AG09309 (cell line): ENCODE results near the gene FBXL13.
"Not testable (repeated sequence)": the region's sequence is repeated elsewhere in the genome, so short reads cannot be mapped to it uniquely, and the experiment has no call there.

Experiments used
- DNase-seq: peaks from one replicate; pipeline ENCODE4 v3.0.0-alpha.2; 2010; ENCODE audit warnings: low read depth
- H3K4me3 ChIP-seq: 2 replicates; pipeline ENCODE4 v1.5.1; 2011; ENCODE audit warnings: mild to moderate bottlenecking, low read depth, low read length, moderate library complexity; ENCODE audit not compliant: control insufficient read depth
- TF ChIP-seq, protein P1 (sequence below): IDR thresholded peaks from 2 replicates; pipeline ENCODE4 v1.5.1; 2011; ENCODE audit warnings: mild to moderate bottlenecking, low read depth, low read length, inconsistent platforms; ENCODE audit not compliant: insufficient read depth, control insufficient read depth; ENCODE audit errors: missing control alignments

Gene FBXL13

DNA sequence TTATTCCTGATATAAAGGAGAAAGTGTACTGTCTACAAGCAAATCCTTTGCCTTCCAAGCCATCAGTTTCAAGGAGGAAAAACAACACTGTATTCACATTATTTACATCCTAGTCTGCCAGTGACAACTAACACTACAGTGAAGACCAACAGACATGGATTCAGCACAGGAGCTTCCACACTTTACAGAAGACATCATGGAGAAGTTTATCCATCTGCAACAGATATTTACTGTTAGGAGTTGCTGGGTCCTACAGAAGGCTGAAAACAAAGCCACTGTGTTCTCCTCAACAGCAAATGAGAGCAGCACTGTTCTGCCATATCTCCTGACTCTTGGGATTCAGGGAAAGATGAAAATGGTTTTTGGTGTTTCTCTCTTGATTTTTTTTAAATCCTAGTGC lies 42.4 kb upstream of the FBXL13 start:
- no peak overlapping the region for H3K4me3 ChIP-seq
- TF ChIP-seq, protein P1, sequence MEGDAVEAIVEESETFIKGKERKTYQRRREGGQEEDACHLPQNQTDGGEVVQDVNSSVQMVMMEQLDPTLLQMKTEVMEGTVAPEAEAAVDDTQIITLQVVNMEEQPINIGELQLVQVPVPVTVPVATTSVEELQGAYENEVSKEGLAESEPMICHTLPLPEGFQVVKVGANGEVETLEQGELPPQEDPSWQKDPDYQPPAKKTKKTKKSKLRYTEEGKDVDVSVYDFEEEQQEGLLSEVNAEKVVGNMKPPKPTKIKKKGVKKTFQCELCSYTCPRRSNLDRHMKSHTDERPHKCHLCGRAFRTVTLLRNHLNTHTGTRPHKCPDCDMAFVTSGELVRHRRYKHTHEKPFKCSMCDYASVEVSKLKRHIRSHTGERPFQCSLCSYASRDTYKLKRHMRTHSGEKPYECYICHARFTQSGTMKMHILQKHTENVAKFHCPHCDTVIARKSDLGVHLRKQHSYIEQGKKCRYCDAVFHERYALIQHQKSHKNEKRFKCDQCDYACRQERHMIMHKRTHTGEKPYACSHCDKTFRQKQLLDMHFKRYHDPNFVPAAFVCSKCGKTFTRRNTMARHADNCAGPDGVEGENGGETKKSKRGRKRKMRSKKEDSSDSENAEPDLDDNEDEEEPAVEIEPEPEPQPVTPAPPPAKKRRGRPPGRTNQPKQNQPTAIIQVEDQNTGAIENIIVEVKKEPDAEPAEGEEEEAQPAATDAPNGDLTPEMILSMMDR = no peak
- DNase-seq = no peak

DNA sequence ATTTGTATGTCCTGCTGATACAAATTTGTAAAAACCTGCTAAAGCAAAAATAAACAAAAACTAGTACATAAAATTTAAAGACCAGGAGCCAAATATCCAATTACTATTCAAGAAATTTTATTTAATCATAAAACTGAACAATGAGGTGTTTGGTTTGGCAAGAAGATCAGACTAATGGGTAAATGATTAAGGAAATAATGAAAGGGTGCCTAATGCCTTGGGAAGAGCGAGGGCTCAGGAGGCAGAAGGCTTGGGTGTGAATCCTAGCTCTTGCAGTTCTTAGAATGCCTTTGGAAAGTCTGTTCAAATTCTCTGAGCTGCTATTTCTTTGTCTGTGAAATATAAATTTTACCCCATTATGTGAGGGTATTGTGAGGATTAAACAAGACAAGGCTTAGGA lies 41.9 kb upstream of the FBXL13 start:
- DNase-seq = no peak
- H3K4me3 ChIP-seq = no peak overlapping the region
- TF ChIP-seq, protein P1 = no peak

DNA sequence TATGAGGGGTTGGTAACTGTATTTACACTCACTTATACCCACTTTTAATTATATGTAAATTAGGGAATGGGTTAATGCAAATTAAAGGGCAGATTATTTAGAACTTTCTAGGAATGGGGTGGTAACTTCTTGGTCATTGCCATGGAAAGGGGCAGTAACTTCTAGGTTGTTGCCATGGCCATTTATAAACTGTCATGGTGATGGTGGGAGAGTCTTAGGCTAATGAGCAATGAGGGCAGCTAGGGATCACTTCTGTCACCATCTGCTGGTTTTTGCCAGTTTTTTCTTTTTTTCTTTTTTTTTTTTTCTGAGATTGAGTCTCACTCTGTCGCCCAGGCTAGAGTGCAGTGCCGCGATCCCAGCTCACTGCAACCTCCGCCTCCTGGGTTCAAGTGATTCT lies 41.2 kb upstream of the FBXL13 start:
- no peak overlapping the region for H3K4me3 ChIP-seq
- TF ChIP-seq, protein P1 = no peak
- DNase-seq = no peak

DNA sequence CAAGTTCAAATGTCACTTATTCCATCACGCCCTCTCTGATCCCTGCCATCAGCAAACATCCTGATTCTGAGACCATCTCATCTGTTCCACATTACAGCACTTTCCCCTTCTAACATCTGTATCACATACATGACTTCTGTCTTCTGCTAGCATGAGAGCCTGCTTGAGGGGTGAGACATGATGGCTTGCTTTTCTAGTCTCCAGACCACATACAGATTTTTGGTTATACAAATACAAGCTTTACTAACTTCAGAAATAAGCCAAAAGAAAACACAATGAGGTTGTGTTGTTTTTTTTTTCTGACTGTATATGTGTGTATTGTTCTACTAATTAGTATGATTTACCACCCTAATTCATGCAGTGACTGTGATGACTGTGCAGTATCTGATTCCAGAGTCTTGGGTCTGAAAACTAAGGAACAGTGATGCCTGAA lies 40.0 kb upstream of the FBXL13 start:
- no peak overlapping the region for H3K4me3 ChIP-seq
- no peak for DNase-seq
- TF ChIP-seq, protein P1 = no peak

DNA sequence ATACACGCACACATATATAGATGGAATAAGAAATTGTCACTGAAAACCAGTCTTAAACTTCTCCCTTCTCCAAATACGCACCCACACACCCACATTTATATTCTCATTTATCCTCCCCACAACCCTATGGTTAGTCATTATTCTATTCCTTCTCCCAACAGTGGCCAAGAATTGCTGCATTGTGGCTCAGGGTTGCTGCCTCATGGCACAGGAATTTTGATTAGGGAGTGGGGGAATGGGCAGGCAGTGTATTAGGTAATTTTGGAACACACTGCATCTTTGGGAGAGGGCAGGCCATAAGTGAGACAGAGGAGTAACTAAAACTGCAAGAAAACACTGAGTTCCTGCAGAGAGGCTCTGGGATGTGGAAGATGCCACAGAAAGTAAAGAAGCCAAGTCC lies 38.6 kb upstream of the FBXL13 start:
- peak; percentile 94 for DNase-seq
- H3K4me3 ChIP-seq = no peak overlapping the region
- TF ChIP-seq, protein P1 = no peak

DNA sequence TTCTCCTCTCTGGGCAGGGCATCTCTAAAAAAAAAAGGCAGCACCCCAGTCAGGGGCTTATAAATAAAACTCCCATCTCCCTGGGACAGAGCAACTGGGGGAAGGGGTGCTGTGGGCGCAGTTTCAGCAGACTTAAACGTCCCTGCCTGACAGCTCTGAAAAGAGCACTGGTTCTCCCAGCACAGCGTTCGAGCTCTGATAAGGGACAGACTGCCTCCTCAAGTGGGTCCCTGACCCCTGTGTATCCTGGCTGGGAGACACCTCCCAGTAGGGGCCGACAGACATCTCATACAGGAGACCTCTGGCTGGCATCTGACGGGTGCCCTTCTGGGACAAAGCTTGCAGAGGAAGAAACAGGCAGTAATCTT lies 32.1 kb upstream of the FBXL13 start:
- DNase-seq, H3K4me3 ChIP-seq: not testable (repeated sequence)

DNA sequence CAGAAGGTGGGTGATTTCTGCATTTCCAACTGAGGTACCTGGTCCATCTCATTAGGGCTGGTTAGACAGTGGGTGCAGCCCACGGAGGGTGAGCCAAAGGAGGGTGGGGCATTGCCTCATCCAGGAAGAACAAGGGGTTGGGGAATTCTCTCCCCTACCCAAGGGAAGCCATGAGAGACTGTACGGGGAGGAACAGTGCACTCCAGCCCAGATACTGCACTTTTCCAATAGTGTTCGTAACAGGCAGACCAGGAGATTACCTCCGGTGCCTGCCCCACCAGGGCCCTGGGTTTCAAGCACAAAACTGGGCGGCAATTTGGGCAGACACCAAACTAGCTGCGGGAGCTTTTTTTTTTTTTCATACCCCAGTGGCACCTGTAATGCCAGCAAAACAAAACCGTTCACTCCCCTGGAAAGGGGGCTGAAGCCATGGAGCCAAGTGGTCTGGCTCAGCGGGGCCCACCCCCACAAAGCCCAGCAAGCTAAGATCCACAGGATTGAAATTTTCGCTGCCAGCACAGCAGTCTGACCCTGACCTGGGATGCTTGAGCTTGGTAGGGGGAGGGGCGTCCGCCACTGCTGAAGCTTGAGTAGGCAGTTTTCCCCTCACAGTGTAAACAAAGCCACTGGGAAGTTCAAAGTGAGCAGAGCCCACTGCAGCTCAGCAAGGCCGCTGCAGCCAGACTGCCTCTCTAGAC lies 31.6 kb upstream of the FBXL13 start:
- H3K4me3 ChIP-seq = no peak overlapping the region
- TF ChIP-seq, protein P1 = no peak
- DNase-seq = no peak
